H4 (cell line): ENCODE results near the gene LMOD3. TPM values are rescaled to one million over a fixed set of nuclear protein-coding genes. Genes with fewer than 3 reads are reported as not detected.

Experiments used
- DNase-seq: peaks from one replicate; pipeline ENCODE4 v3.0.0-alpha.2; 2015; ENCODE audit warnings: low spot score
- total RNA-seq: library from RNA; depleted of rRNA; stranded (reverse); fragments of >200 nt; shearing (Covaris generic); gene quantifications from 2 replicates; pipeline ENCODE4 v1.2.3, GENCODE V29; 2014

LMOD3 gene
- total RNA-seq, 1 experiment from 2014 or later = not detected

DNA sequence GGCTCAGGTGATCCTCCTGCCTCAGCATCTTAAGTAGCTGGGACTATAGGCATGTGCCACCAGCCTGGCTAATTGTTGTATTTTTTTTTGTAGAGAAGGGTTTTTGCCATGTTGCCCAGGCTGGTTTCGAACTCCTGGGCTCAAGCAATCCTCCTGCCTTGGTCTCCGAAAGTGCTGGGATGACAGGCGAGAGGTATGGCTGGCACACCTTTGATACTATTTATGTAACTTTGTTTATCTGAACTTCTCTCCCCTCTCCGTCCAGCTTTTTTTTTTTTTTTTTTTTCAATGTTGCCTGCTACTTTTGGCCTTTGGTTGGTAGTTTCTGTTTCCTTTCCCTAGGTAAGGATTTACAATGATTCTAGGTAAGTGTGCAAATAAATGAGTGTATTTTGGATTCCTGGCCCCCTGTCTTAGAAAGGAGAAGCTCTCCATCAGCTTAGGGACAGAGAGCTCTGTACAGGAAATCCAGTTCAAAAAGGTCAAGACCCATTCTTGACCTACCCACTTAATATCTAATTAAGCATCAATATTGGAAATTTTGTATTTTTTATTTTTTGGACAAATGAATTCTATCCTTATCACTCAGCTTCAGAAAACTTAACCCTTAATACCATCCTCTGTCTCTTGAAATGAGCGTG is 30.9 kb downstream of the LMOD3 start:
- DNase-seq = no peak

DNA sequence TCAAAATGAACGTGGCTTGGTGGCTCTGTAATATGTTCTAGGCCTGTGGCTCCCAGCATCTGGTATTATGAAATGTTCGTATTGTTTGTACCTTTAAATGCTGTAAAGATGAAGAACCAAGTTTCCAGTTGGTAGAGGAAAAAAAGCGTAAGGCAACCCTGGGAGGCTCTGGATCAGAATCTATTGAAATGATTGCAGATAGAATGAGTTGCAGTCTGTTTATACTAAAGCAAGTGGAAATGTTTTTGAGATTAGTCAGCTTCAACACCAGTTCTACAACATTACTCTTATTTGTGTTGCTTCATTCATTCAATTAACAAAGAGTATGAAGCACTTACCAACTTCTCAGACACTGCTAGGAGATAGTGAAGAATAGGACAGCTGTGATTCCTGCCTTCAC is 32.4 kb downstream of the LMOD3 start:
- DNase-seq = peak; percentile 15

DNA sequence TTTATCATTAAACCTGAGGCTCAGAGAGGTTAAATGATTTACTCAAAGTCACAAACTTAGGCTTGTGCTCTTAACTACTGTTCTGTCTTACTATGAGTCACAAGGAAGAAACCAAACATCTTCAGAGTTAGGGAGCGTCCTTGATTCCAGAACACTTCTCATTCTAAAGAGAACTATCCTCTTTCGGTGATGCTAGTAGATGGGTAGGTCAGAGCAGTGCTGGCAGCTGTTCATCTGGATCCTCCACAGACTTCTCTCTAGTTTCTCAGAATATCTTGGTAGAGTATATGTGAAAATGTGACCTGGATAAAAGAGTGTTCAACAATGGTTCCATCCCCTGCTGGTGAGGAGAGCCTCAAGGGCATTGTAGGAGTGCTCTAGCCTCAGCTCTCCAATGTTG is 34.3 kb downstream of the LMOD3 start:
- DNase-seq = no peak

DNA sequence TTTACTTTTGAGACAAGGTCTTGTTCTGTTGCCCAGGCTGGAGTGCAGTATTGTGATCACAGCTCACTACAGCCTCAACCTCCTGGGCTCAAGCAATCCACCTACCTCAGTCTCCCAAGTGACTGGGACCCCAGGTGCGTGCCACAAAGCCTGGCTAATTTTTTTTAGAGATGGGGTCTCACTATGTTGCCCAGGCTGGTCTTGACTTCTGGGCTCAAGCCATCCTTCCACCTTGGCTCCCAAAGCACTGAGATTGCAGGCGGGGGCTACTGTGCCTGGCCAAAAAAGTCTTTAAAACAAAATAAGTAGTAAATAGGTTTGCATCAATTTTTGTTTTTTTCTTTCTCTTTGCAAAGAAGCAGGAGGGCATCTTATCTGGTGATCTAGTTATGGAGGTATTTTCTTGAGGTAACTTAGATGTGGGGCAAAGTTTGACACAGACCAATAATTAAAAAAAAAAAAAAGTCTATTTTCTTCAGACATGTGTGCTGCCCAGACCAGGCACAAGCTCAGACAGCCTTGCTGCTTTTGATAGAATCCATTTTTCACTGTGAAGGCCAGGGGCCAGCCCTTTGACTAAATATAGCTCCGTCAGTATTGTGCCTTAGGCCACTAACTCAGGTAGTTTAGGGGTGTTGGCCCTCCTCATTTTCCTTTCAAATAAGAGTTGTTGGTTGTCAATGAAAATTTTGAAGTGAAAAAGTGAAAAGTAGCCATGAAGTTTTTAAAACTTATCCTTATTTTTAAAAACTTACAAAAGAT is 35.2 kb downstream of the LMOD3 start:
- DNase-seq = no peak

DNA sequence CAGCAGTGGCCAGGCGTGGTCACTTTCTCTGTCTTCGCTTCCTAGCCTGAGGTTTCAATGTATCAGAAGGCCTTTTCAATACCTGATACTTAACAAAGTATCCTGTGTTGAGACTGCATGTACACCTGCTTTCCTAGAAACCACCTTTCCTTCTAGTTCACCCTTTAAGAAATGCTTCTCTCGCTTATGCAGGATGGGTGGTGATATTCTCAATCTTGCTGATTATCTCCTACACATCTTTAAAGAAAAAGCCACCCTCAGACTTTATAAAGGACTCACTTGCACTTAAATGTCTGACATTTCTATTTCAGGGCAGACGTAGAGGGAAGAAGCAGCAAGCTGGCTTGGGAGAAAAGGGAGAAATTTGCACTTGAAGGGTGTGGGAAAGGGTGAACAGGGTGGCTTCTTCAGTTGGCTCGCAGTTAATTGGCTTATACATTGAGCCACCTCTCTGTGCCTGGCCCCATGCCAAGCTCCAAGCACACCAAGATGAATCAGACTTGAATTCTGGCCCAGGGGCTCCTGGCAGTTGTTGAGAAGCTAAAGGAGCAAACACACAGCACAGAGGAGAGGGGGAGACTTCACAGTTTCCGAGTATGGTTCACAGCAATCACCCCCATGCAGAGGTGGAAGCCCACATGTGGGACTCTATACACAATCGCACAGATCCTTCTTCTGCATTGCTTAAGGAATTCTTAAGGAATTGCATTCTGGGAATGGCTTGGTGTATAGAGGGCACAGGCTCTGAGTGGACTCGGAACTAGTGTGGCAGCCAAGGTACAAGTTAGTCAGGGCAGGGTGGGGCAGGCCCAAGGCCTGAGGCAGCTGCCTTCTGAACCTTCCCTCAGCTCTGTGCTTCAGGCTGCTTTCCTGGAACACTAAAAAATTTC is 36.3 kb downstream of the LMOD3 start:
- DNase-seq = peak; percentile 75

DNA sequence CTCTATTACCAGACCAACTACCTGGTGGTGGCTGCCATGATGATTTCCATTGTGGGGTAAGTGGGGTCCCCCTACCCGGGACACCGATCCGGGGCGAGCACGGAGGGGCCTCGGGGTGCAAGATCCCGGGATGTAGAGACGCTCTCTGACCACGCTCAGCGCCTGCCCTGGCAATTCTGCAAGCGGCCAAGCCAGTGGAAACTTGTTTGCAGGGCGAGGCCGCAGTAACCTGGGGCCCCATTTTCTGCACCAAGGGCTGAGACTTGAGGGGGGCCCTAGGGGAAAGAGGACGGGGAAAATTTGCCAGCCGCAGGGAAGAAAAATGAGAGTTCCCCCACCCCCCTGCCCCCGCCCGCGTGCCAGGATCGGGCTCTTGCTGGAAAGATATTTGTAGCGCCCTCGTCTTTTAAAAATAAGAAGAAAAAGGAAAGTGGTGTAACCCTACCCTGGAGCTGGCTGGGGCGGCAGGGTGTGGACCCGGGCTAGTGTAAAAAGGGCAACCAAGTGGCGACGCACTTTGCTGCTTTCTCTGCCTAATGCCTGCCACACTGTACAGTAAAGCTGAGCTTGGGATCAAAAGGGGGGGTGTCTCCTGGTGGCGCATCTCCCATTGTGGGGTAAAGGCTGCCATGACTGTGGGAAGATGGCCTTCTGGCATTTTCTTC is 37.1 kb downstream of the LMOD3 start:
- no peak for DNase-seq

DNA sequence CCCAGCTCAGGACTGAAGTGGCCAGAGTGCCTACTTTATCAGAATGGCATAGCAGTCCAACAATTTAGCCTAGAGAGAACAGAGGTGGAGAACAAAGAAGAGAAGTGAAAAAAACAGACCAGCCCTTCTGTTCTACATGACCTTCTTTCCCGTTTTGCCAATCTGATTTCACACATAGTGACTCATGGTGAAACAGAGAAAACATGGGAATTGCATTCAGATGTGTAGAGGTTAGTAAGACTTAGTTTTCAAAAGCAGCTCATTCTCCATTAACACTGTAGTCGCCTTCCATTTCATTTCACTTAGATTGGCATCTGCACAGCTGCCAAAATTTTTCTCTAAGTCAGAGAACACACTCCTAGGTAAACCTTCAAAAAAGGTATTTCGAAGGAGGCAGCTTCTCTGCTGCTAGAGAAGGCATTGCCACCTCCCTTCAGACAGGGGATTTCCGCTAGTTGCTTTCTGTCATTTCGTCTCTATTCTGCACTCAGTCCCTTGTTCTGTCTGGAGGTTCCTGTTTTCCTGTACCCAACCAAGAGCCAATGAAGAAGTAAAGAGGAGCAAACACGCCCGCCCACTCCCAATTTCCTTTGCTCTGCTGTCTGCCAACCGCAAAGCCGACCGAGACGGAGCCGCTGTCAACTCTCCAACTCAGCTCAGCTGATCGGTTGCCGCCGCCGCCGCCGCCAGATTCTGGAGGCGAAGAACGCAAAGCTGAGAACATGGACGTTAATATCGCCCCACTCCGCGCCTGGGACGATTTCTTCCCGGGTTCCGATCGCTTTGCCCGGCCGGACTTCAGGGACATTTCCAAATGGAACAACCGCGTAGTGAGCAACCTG is 37.8 kb downstream of the LMOD3 start, which contains the start of gene ARL6IP5:
TSS of gene ARL6IP5 (plus strand) at position 612 of the 842 bp plus-strand sequence. CDS start at position 723, 111 bp downstream.
- DNase-seq = peak; percentile 82

DNA sequence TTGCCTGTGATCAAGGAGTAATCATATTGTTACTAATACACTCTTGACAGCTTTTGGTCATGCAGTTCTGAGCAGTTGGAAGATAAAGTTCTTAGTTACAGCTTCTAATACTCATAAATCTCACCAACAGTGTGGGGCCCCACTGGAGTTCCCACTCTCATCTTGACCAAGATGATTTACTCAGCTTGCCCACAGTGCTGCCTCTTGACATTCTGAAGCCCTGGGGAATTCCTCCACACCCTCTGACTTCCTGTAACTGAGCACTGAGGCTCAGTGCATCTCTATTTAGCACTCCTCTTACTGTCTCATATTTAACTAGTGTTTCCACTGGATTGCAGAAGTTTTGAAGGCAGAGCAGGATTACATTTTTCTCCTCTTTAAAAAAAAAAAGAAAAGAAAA is 39.6 kb downstream of the LMOD3 start:
- no peak for DNase-seq

DNA sequence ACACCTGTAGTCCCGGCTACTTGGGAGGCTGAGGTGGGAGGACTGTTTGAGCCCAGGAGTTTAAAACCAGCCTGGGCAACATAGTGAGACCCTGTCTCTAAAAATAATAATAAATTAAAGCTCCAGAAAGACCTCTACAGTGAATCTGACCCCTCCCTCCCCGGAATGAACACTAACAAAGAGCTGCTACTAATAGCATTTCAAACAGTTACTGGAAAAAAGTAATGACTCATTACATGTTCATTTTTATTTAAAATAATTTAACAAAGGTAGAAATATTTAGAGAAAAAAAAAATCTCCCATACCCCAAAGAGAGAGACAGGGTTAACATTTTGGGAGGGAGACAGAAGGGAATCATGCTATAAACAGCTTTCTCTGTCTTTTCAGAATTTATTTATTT is 40.0 kb downstream of the LMOD3 start:
- DNase-seq = no peak

DNA sequence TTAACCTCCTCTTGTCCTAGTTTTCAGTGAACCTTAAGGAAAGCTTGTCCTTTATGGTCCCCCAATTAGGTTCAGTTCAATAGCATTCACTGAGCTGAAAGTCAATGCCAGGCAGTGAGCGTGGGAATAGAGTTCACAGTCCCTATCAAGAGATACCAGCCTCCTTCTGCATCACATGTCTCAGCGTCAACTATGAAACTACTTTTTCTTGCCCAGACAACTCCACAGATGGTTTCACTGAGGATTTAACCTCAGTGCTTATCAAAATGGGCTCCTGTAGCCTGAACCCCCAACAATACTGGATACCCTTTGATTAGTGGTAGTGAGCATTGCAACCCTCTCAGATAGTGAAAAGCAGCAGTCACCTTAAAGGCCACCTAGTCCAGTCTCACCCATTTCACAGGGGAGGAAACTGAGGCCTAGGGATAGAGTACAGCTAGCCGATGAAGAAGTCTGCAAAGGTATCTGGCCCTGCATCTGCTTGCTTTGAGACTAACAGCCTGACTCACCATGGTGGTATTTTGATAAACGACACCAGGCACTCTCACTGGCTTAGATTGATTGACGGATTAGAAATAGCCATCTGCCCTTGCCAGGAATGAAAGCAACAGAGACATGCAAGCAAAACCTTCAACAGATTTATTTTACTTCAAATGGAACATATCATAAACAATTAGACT is 40.7 kb downstream of the LMOD3 start:
- DNase-seq = no peak

DNA sequence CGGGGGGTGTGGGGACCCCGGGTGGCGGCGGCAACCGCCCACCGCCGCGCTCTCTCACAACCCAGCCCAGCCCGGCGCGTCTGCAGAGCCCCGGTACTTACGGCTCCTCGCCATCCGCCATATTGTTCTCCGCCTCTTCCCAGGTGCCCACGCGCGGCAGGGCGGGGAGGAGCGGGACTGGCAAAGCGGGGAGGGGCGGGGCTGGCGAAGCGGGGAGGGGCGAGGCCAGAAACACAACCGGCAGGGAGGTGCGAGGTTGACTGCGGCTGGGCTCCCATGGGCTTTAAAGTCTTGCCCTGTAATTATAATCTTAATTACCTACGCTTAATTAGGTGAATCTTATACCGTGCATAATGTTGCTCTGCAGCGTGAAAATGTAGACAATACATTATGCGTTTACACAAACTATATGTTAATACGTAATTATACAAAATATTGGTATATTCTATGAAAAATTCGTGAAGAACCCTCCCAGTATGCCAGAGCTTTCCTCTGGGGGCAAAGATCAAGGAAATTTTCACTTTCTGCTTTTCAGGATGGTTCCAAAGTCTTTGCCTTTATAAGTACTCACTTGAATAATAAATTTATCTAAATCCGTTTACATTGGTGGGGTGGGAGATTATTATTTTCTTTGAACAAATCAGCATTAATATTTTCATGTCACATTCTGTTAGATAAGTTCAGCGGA is 42.0 kb downstream of the LMOD3 start, which contains the start of gene UBA3:
TSS of gene UBA3 (minus strand) at position 133 of the 688 bp plus-strand sequence. CDS start at position 121, 12 bp downstream.
- DNase-seq = peak; percentile 65

DNA sequence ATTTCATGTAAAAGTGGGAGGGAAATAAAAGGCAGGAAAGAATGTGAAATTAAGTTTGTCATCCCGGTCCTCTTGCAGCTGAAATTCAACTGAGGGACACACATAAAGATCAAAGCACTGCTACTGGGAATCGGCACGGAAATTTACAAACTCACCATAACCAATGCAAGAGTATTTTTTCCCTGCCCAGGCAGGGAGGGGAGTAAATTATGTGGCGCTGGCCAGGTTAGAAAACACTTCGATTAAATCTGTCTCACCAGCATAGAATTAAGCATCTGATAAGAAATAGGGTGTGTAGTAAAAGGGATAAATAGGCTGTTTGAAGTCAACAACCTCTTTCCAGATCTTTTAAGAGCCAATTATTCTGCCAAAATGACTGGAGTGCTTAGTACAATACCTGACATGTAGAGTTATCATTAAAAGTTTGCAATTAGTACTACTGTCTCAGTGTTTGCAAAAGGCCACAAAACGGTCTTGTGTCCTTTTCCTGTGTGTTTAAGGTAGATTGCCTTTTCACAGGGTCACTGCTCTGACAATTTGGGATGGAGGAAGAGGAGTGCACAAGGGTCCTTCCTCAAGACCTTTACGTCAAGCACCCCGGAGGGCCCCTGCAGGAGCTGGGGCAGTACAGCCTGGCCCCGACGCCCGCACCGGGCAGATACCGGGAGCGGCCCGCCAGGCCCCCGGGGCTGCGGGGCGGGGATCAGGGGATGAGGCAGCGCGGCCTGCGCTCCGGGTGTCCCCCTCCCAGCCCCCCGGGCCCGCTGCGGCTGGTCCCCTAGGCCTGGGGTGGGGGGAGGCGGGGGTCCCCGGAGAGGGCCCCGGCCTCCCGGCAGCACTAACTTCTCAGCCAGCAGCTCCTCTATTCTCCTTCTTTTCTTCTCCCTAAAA is 42.9 kb downstream of the LMOD3 start:
- no peak for DNase-seq

DNA sequence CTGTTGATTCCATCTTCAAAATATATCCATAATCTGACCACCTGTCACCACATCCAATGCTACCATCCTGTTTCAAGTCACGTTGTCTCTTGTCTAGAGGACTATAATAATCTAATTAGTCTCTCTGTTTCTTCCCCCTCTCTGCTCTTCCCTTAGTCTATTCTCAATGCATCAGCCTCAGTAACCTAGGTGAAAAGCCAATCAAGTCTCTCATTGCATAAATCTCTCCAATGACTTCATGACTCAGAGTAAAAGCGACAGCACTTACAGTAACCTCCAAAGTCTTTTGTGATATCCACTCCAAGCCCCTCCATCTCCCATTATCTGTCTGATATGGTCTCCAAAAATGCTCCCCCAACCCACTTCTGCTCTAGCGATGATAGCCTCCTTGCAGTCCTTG is 49.5 kb downstream of the LMOD3 start:
- no peak for DNase-seq

DNA sequence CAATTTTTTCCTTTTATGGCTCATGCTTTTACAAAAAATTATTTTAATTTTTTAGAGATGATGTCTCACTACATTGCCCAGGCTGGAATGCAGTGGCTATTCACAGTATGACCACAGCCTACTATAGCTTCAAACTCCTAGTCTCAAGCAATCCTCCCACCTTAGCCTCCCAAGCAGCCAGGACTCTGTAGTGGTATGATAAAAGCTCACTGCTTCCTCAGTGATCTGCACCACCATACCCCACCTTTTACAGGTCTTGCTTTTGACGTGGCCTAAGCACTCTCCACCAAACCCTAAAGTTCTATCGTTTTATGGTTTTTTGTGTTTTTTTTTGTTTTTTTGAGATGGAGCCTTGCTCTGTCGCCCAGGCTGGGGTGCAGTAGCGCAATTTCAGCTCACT is 56.3 kb downstream of the LMOD3 start:
- DNase-seq = no peak

DNA sequence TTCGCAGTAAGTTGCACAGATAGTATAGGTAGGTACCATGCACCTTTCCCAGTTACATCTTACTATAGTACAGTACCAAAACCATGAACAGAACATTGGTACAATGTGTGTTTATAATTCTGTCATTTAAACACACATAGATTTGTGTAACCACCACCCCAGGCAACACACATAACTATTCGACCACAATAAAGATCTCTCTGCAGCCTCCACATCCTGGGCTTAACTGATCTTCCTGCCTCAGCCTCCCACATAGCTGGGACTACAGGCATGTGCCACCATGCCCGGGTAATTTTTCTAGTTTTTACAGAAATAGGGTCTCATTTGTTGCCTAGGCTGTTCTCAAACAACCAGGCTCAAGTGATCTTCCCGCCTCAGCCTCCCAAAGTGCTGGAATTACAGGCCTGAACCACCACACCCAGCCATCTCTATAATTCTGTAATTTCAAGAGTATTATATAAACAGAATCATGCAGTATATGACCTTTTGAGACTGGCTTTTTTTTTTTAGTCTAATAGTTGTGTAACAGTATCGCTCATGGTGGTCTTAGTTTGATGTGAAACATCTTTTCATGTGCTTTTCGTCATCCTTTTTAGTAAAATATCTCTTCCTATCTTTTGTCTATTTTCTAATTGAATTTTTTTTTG is 57.0 kb downstream of the LMOD3 start:
- DNase-seq = no peak

DNA sequence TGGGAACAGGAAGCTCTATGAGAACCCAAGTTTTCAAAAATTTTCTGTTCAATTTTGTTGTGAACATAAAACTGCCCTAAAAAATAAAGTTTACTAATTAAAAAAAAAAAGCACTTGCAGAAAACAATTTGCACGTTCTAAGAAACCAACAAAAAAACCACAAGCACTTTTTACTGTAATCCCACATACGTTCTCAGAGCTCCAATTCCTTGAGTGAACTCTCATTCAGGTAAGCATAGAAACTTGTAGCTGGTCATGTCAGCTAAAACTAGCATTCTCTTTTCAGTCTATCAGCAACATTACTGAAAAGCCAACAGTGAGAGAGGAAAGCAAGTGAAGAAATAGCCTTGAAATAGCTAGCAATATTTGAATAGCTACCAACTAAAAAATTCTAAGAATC is 58.8 kb downstream of the LMOD3 start:
- DNase-seq = no peak

DNA sequence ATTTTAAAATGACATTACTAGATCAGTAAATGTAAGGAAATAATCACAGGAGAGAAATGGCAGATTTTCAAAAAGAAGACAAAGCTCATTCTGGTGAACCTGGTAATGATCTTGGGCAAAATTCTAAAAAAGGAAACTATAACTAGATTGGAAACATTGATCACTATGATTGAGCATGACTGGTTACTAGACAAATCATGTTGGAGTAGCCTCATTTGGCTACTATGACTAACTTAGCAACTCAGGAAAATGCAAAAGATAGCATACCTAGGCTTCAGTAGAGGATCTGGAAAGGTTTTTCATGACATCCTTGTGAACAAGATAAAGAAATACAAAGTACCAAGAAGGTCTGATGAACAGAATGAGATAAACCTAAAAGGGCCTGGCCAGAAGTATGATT is 62.7 kb downstream of the LMOD3 start:
- DNase-seq = no peak

DNA sequence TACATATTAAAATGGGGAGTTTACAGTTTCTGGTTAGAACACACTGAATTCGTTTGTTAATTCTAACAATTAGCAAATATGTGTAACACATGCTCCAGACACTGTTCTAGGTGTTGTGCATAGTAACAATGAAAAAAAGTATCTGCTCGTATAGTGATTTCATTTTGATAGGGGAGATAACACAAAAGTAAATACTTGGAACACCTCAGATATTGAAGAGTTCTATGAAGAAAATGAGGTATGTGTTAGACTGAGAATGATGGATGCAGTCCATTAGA is 63.5 kb downstream of the LMOD3 start:
- DNase-seq = no peak
